ENCODE results near the gene CHAF1A.

The CHAF1A gene

GRCh38 chr19:4365791-4366665 is 36.4 kb upstream of the CHAF1A start:
- in situ Hi-C loops (cut with HindIII; ENCODE audit: low sequenced_read_pairs), result loop anchor here (10.0 kb wide), 2 partner anchors 49 to 79 kb away; no protein-coding TSS in a partner anchor

GRCh38 chr19:4366666-4367335 is 35.6 kb upstream of the CHAF1A start:
- in situ Hi-C loops (cut with HindIII; ENCODE audit: low sequenced_read_pairs), result loop anchor here (10.0 kb wide), 2 partner anchors 48 to 78 kb away; no protein-coding TSS in a partner anchor

- in situ Hi-C loops (cut with HindIII; ENCODE audit: low sequenced_read_pairs), result loop anchor here (10.0 kb wide), 2 partner anchors 47 to 77 kb away; no protein-coding TSS in a partner anchor
These were observed 35.1 kb upstream of the CHAF1A start for GRCh38 chr19:4367336-4367723.

GRCh38 chr19:4367781-4368127 is 34.7 kb upstream of the CHAF1A start:
- in situ Hi-C loops (cut with HindIII; ENCODE audit: low sequenced_read_pairs), result loop anchor here (10.0 kb wide), 2 partner anchors 47 to 77 kb away; no protein-coding TSS in a partner anchor

- in situ Hi-C loops (cut with HindIII; ENCODE audit: low sequenced_read_pairs), result loop anchor here (10.0 kb wide), 2 partner anchors 47 to 77 kb away; no protein-coding TSS in a partner anchor
These were observed 34.2 kb upstream of the CHAF1A start for GRCh38 chr19:4368128-4368820.

- in situ Hi-C loops (cut with HindIII; ENCODE audit: low sequenced_read_pairs), result loop anchor here (10.0 kb wide), 2 partner anchors 46 to 76 kb away; no protein-coding TSS in a partner anchor
These were observed 33.1 kb upstream of the CHAF1A start for GRCh38 chr19:4369109-4369887.

- in situ Hi-C loops (cut with HindIII; ENCODE audit: low sequenced_read_pairs), result loop anchor here (10.0 kb wide), 2 partner anchors 45 to 75 kb away; no protein-coding TSS in a partner anchor
These were observed 32.6 kb upstream of the CHAF1A start for GRCh38 chr19:4369888-4370260.

GRCh38 chr19:4370418-4371041 is 31.9 kb upstream of the CHAF1A start:
- in situ Hi-C loops (cut with HindIII; ENCODE audit: low sequenced_read_pairs), result no loop called here

GRCh38 chr19:4371247-4372164 is 30.9 kb upstream of the CHAF1A start:
- in situ Hi-C loops (cut with HindIII; ENCODE audit: low sequenced_read_pairs), result no loop called here

GRCh38 chr19:4372165-4373012 is 30.1 kb upstream of the CHAF1A start:
- in situ Hi-C loops (cut with HindIII; ENCODE audit: low sequenced_read_pairs), result no loop called here

GRCh38 chr19:4373013-4373367 is 29.4 kb upstream of the CHAF1A start:
- in situ Hi-C loops (cut with HindIII; ENCODE audit: low sequenced_read_pairs), result no loop called here

- in situ Hi-C loops (cut with HindIII; ENCODE audit: low sequenced_read_pairs), result no loop called here
These were observed 28.6 kb upstream of the CHAF1A start for GRCh38 chr19:4373601-4374497.

- in situ Hi-C loops (cut with HindIII; ENCODE audit: low sequenced_read_pairs), result no loop called here
These were observed 27.8 kb upstream of the CHAF1A start for GRCh38 chr19:4374498-4375163.

GRCh38 chr19:4375164-4376027 is 27.0 kb upstream of the CHAF1A start:
- in situ Hi-C loops (cut with HindIII; ENCODE audit: low sequenced_read_pairs), result no loop called here

- in situ Hi-C loops (cut with HindIII; ENCODE audit: low sequenced_read_pairs), result no loop called here
These were observed 26.3 kb upstream of the CHAF1A start for GRCh38 chr19:4376028-4376670.
